Liver (tissue), 9 donors: ENCODE results near the gene MAN2B1. TPM values are rescaled to one million over a fixed set of nuclear protein-coding genes. Genes with fewer than 3 reads are reported as not detected.

Experiments
- DNase-seq: peaks from one replicate; pipeline ENCODE4 v3.0.0-alpha.2; 2017; ENCODE audit warnings: low spot score
- H3K27ac ChIP-seq, 2 donors: one replicate each; pipeline ENCODE4 v1.7.0; 2013; ENCODE audit warnings: inconsistent platforms in 2 of 2, low read length in 2 of 2, control low read depth in 1 of 2, low read depth in 1 of 2, mild to moderate bottlenecking in 1 of 2
- H3K27me3 ChIP-seq, 4 donors: one replicate each; pipeline versions ENCODE4 v1.6.1 to v1.7.0; 2013; ENCODE audit warnings: low read length in 3 of 4, inconsistent platforms in 1 of 4, mild to moderate bottlenecking in 1 of 4, moderate library complexity in 1 of 4; ENCODE audit not compliant: control insufficient read depth in 4 of 4, insufficient read depth in 4 of 4
- H3K36me3 ChIP-seq, 4 donors: one replicate each; pipeline versions ENCODE4 v1.6.1 to v1.7.0; 2013; ENCODE audit warnings: low read length in 3 of 4, mild to moderate bottlenecking in 3 of 4, low read depth in 1 of 4, moderate library complexity in 1 of 4; ENCODE audit not compliant: control insufficient read depth in 4 of 4, insufficient read depth in 3 of 4
- H3K4me1 ChIP-seq, 4 donors: one replicate each; pipeline versions ENCODE4 v1.6.1 to v1.7.0; 2013; ENCODE audit warnings: low read length in 3 of 4, mild to moderate bottlenecking in 3 of 4, moderate library complexity in 1 of 4; ENCODE audit not compliant: control insufficient read depth in 4 of 4, insufficient read depth in 4 of 4
- H3K4me3 ChIP-seq, 3 donors: one replicate each; pipeline versions ENCODE4 v1.6.1 to v1.7.0; 2013; ENCODE audit warnings: low read length in 3 of 3, control low read depth in 1 of 3, low read depth in 1 of 3, mild to moderate bottlenecking in 1 of 3
- H3K9ac ChIP-seq, 2 donors: one replicate each; pipeline ENCODE4 v1.7.0; 2013; ENCODE audit warnings: low read length in 2 of 2, mild to moderate bottlenecking in 2 of 2, moderate library complexity in 2 of 2, control low read depth in 1 of 2, low read depth in 1 of 2
- H3K9me3 ChIP-seq, 4 donors: one replicate each; pipeline versions ENCODE4 v1.6.1 to v1.7.0; 2013; ENCODE audit warnings: low read length in 3 of 4; ENCODE audit not compliant: control insufficient read depth in 4 of 4
- ATF3 ChIP-seq: IDR thresholded peaks from 2 replicates; pipeline ENCODE4 v1.6.1; 2016; ENCODE audit warnings: antibody characterized with exemption
- CTCF ChIP-seq: fragments of 150-350 bp; IDR thresholded peaks from 2 replicates; pipeline ENCODE4 v1.5.1; 2017; ENCODE audit warnings: improper control_type of control experiment, low read depth, low read length; ENCODE audit not compliant: missing input control
- EGR1 ChIP-seq, 2 donors: IDR thresholded peaks; 2 replicates each; pipeline ENCODE4 v1.6.1; 2016 to 2018; ENCODE audit warnings: antibody characterized with exemption in 2 of 2, low read depth in 2 of 2
- FOXA1 ChIP-seq: IDR thresholded peaks from 2 replicates; pipeline ENCODE4 v1.6.1; 2016; ENCODE audit warnings: antibody characterized with exemption
- FOXA2 ChIP-seq: IDR thresholded peaks from 2 replicates; pipeline ENCODE4 v1.6.1; 2016; ENCODE audit warnings: antibody characterized with exemption
- GABPA ChIP-seq, 2 donors: IDR thresholded peaks in 1 of 2; conservative IDR thresholded peaks in 1 of 2; 2 replicates each; pipeline ENCODE4 v1.6.1; 2016; ENCODE audit warnings: antibody characterized with exemption in 2 of 2, mild to moderate bottlenecking in 1 of 2, moderate library complexity in 1 of 2
- HNF4A ChIP-seq, 2 donors: conservative IDR thresholded peaks; 2 replicates each; pipeline ENCODE4 v1.6.1; 2016; ENCODE audit warnings: antibody characterized with exemption in 2 of 2, mild to moderate bottlenecking in 2 of 2
- HNF4G ChIP-seq: IDR thresholded peaks from 2 replicates; pipeline ENCODE4 v1.6.1; 2016; ENCODE audit warnings: antibody characterized with exemption
- JUND ChIP-seq, 2 donors: IDR thresholded peaks; 2 replicates each; pipeline ENCODE4 v1.6.1; 2016; ENCODE audit warnings: antibody characterized with exemption in 2 of 2
- MAX ChIP-seq: IDR thresholded peaks from 2 replicates; pipeline ENCODE4 v1.6.1; 2016; ENCODE audit warnings: antibody characterized with exemption
- NR2F2 ChIP-seq: IDR thresholded peaks from 2 replicates; pipeline ENCODE4 v1.6.1; 2016; ENCODE audit warnings: antibody characterized with exemption
- RAD21 ChIP-seq, 2 donors: IDR thresholded peaks; 2 replicates each; pipeline ENCODE4 v1.6.1; 2016; ENCODE audit warnings: antibody characterized with exemption in 2 of 2, mild to moderate bottlenecking in 2 of 2
- REST ChIP-seq: IDR thresholded peaks from 2 replicates; pipeline ENCODE4 v1.6.1; 2016; ENCODE audit warnings: antibody characterized with exemption, mild to moderate bottlenecking
- SP1 ChIP-seq: IDR thresholded peaks from 2 replicates; pipeline ENCODE4 v1.6.1; 2018; ENCODE audit warnings: antibody characterized with exemption, mild to moderate bottlenecking
- TAF1 ChIP-seq: conservative IDR thresholded peaks from 2 replicates; pipeline ENCODE4 v1.6.1; 2016; ENCODE audit warnings: antibody characterized with exemption, mild to moderate bottlenecking
- YY1 ChIP-seq: IDR thresholded peaks from 2 replicates; pipeline ENCODE4 v1.6.1; 2016; ENCODE audit warnings: antibody characterized with exemption, mild to moderate bottlenecking
- WGBS: extraction: QIAGEN DNeasy Blood & Tissue Kit; methylation state at CpG from one replicate; pipeline ENCODE4 v1.1.7; 2013; 5-methylcytosine and 5-hydroxymethylcytosine counted together
- polyA plus RNA-seq, 2 donors: library from polyadenylated mRNA; stranded (reverse) in 1 of 2; unstranded in 1 of 2; fragments of 200-250 nt in 1 of 2; fragments of >200 nt in 1 of 2; fragmentation: Nextera tagmentation in 1 of 2; extraction: Ambion mirVana in 1 of 2; gene quantifications; one replicate each; pipeline versions ENCODE4 v1.2.1 to v1.2.3, GENCODE V29; 2013 to 2015
- total RNA-seq, 2 donors: library from RNA; depleted of rRNA; stranded (reverse); fragments of >200 nt; gene quantifications; one replicate each; pipeline ENCODE4 v1.2.3, GENCODE V29; 2014
- TF ChIP-seq, protein P1 (sequence below): IDR thresholded peaks from 2 replicates; pipeline ENCODE4 v1.6.1; 2016; ENCODE audit warnings: antibody characterized with exemption
- donor health status: healthy.
- donor health status: healthy.
- donor health status: healthy.
- donor health status: healthy.
- donor health status: healthy.

The MAN2B1 gene
- total and polyA plus RNA-seq, 4 donors: 23.5 to 42.9 (median 35.1) TPM

DNA sequence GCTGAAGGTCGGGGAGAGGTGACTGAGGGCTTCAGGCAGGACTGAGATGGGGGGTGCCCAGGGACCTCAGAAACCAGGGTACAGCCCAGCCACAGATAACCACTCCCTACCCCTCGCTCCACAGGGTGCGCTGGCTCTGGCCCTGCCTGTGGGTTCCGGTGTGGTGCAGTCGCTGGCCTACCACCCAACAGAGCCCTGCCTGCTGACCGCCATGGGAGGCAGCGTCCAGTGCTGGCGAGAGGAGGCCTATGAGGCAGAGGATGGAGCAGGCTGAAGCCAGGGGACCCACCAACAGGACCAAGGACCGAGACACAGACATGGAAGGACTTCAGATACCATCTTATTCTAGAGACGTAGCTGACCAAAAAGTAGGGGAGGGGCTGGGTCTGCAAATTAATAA is 8.9 kb upstream of the MAN2B1 start:
- Histone ChIP-seq H3K27me3 (no peaks in the 10 kb centered on the region), H3K4me3 (no peak overlapping the region), H3K9me3 (no peaks in the 10 kb centered on the region), H3K9ac (no peak overlapping the region), H3K36me3 (peaks cover 16 to 46% (median 28%) of the 10 kb centered on the region in 4 donors), H3K4me1 (peaks cover 4 to 28% (median 20%) of the 10 kb centered on the region in 4 donors), H3K27ac (no peak overlapping the region)
- DNase-seq: no peak
- TF ChIP-seq GABPA (IDR thresholded peaks at IDR 0.05 in 1 of 2, conservative IDR thresholded peaks at IDR 0.05 in 1 of 2): no peak
- no peak for TF ChIP-seq CTCF
- no peak for TF ChIP-seq FOXA1
- TF ChIP-seq SP1: no peak
- TF ChIP-seq RAD21 (IDR thresholded peaks at IDR 0.05): no peak
- no peak for TF ChIP-seq MAX
- no peak for TF ChIP-seq TAF1
- TF ChIP-seq ATF3: no peak
- TF ChIP-seq YY1: no peak
- TF ChIP-seq FOXA2: no peak
- no peak for TF ChIP-seq JUND (IDR thresholded peaks at IDR 0.05)
- TF ChIP-seq NR2F2: no peak
- no peak for TF ChIP-seq EGR1 (IDR thresholded peaks at IDR 0.05; ENCODE audit: low read depth in 2 of 2)
- no peak for TF ChIP-seq REST
- no peak for TF ChIP-seq HNF4A (conservative IDR thresholded peaks at IDR 0.05)
- TF ChIP-seq, protein P1, sequence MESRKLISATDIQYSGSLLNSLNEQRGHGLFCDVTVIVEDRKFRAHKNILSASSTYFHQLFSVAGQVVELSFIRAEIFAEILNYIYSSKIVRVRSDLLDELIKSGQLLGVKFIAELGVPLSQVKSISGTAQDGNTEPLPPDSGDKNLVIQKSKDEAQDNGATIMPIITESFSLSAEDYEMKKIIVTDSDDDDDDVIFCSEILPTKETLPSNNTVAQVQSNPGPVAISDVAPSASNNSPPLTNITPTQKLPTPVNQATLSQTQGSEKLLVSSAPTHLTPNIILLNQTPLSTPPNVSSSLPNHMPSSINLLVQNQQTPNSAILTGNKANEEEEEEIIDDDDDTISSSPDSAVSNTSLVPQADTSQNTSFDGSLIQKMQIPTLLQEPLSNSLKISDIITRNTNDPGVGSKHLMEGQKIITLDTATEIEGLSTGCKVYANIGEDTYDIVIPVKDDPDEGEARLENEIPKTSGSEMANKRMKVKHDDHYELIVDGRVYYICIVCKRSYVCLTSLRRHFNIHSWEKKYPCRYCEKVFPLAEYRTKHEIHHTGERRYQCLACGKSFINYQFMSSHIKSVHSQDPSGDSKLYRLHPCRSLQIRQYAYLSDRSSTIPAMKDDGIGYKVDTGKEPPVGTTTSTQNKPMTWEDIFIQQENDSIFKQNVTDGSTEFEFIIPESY: no peak
- TF ChIP-seq HNF4G: no peak
- 95% methylated on average over 10 of the region's 10 CpGs for WGBS

- 93% methylated on average over 10 of the region's 10 CpGs for WGBS
- no peak for DNase-seq
- Histone ChIP-seq H3K9ac (no peak overlapping the region), H3K4me1 (peaks cover 13 to 24% (median 22%) of the 10 kb centered on the region in 4 donors), H3K27ac (no peak overlapping the region), H3K4me3 (no peak overlapping the region), H3K36me3 (peaks cover 8 to 34% (median 17%) of the 10 kb centered on the region in 4 donors), H3K9me3 (no peaks in the 10 kb centered on the region), H3K27me3 (no peaks in the 10 kb centered on the region)
- TF ChIP-seq SP1: no peak
- TF ChIP-seq YY1: no peak
- TF ChIP-seq EGR1 (IDR thresholded peaks at IDR 0.05; ENCODE audit: low read depth in 2 of 2): no peak
- TF ChIP-seq TAF1: no peak
- TF ChIP-seq REST: no peak
- TF ChIP-seq MAX: no peak
- TF ChIP-seq RAD21 (IDR thresholded peaks at IDR 0.05): no peak
- no peak for TF ChIP-seq HNF4G
- TF ChIP-seq HNF4A (conservative IDR thresholded peaks at IDR 0.05): no peak
- no peak for TF ChIP-seq FOXA2
These were observed 6.2 kb upstream of the MAN2B1 start for GRCh38 chr19:12672744-12673143.
